GM10248 (cell line): Measurements from ENCODE around the gene SLC35A3.
"Not testable (repeated sequence)": the region's sequence is repeated elsewhere in the genome, so short reads cannot be mapped to it uniquely, and the experiment has no call there.

Experiments
- CTCF ChIA-PET: fragments of 300-600 bp; sonication (Branson Sonifier 250); formaldehyde crosslinking; extraction: SDS; loops from one replicate; lab custom pipeline; 2021; ENCODE audit warnings: antibody characterized with exemption; lab: Yijun Ruan, JAX
- POLR2A ChIA-PET: fragments of 350-650 bp; sonication (Branson Sonifier 250); formaldehyde crosslinking; extraction: SDS; loops from one replicate; lab custom pipeline; 2020; ENCODE audit warnings: antibody characterized with exemption; lab: Yijun Ruan, JAX
- DNase-seq: peaks from one replicate; pipeline ENCODE4 v3.0.0; 2012; ENCODE audit errors: extremely low spot score
- TF ChIP-seq, protein P1 (sequence below): IDR thresholded peaks from 2 replicates; pipeline ENCODE4 v1.5.1; 2012; ENCODE audit warnings: mild to moderate bottlenecking, low read depth; ENCODE audit errors: extremely low read depth, missing control alignments, control extremely low read depth

Gene SLC35A3

DNA sequence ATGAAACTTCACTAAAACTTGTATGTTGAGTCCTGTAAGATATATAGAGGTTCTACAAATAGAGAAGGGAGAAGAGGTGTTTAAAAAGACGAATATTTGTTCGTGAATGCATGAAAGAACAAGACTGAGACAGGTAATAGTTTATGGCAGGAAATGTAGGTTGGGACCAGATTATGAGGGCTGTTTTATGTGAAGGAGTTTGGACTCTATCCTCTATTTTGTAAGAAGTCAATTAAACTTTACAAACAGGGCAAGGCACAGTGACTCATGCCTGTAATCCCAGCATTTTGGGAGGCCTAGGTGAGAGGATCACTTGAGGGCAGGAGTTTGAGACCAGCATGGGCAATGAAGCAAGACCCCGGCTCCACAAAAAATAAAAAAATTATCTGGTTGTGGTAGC, 5.7 kb downstream of the SLC35A3 start:
- DNase-seq: no peak
- POLR2A ChIA-PET: no interaction called here
- TF ChIP-seq, protein P1, sequence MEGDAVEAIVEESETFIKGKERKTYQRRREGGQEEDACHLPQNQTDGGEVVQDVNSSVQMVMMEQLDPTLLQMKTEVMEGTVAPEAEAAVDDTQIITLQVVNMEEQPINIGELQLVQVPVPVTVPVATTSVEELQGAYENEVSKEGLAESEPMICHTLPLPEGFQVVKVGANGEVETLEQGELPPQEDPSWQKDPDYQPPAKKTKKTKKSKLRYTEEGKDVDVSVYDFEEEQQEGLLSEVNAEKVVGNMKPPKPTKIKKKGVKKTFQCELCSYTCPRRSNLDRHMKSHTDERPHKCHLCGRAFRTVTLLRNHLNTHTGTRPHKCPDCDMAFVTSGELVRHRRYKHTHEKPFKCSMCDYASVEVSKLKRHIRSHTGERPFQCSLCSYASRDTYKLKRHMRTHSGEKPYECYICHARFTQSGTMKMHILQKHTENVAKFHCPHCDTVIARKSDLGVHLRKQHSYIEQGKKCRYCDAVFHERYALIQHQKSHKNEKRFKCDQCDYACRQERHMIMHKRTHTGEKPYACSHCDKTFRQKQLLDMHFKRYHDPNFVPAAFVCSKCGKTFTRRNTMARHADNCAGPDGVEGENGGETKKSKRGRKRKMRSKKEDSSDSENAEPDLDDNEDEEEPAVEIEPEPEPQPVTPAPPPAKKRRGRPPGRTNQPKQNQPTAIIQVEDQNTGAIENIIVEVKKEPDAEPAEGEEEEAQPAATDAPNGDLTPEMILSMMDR: no peak
- CTCF ChIA-PET: interaction anchor here (0.8 kb wide), 1 partner anchor 10 kb away, joined by 4 read pairs; no protein-coding TSS in a partner anchor

DNA sequence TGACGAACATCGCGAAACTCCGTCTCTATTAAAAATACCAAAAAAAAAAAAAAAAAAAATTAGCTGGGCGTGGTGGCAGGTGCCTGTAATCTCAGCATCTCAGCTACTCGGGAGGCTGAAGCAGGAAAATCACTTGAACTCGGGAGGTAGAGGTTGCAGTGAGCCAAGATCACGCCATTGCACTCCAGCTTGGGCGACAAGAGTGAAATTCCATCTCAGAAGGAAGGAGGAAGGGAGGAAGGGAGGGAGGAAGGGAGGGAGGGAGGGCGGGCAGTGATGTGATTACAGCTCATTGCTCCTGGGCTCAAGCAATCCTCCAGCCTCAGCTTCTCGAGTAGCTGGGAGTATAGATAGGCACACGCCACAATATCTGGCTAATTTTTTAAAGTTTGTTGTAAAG, 7.5 kb downstream of the SLC35A3 start:
- POLR2A ChIA-PET: interaction anchor here (1.2 to 1.4 kb wide), 2 partner anchors 9 to 36 kb away, joined by 4 to 6 read pairs; no protein-coding TSS in a partner anchor
- CTCF ChIA-PET, DNase-seq: not testable (repeated sequence)

DNA sequence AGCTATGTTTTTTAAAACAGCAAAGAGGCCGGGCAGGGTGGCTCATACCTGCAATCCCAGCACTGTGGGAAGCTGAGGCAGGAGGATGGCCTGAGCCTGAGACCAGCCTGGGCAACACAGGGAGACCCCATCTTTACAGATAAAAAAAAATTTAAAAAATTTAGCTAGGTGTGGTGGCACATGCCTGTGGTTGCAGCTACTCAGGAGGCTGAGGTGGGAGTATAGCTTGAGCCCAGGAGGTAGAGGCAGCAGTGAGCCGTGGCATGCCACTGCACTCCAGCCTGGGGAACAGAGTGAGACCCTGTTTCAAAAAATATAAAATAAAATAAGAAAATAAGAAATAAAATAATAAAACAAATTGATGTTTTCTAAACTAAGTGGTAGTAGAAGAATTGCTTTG, 8.4 kb downstream of the SLC35A3 start:
- no peak for DNase-seq
- ChIA-PET CTCF (no interaction called here), POLR2A (interaction anchor here (1.4 kb wide), 1 partner anchor 8 kb away, joined by 6 read pairs; no protein-coding TSS in a partner anchor)
- TF ChIP-seq, protein P1: no peak

DNA sequence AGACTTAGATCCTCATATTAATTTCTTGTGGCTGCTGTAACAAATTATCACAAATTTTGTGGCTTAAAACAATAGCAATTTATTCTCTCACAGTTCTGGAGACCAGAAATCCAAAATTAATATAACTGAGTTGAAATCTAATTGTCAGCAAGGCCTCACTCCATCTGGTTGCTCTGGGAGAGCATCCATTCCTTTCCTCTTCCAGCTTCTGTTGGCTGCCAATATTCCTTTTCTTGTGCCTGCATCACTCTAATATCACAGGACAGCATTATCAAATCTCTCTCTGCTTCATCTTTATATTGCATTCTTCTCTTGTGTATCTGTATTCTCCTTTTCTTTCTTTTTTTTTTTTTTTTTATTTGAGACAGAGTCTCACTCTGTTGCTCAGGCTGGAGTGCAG, 9.3 kb downstream of the SLC35A3 start:
- TF ChIP-seq, protein P1: no peak
- ChIA-PET POLR2A (interaction anchor here (0.7 kb wide), 1 partner anchor 59 kb away, joined by 3 read pairs; no protein-coding TSS in a partner anchor), CTCF (no interaction called here)
- DNase-seq: no peak

DNA sequence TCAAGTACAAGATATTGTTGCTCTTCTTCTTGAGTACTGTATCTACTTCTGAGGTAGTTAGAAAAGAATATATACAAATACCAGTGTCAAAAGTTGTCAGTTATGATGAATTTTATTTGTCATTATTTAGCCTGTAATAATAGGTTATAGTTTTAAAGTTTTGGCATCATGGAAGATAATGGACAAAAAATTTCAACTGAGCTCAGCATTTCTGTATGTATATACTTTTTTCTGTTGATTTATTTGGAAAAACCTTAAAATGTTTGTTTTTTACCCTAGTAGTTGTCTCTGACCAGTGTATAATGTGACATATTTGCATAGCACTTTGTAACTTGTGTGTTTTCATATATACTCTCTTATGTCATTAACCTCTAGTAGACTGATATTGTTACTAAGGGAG, 11.1 kb downstream of the SLC35A3 start:
- POLR2A ChIA-PET: no interaction called here
- TF ChIP-seq, protein P1: no peak
- no peak for DNase-seq
- CTCF ChIA-PET: interaction anchor here (0.7 to 1.4 kb wide), 3 partner anchors 8 to 48 kb away, joined by 3 read pairs; partner anchors contain the start of gene SLC35A3

DNA sequence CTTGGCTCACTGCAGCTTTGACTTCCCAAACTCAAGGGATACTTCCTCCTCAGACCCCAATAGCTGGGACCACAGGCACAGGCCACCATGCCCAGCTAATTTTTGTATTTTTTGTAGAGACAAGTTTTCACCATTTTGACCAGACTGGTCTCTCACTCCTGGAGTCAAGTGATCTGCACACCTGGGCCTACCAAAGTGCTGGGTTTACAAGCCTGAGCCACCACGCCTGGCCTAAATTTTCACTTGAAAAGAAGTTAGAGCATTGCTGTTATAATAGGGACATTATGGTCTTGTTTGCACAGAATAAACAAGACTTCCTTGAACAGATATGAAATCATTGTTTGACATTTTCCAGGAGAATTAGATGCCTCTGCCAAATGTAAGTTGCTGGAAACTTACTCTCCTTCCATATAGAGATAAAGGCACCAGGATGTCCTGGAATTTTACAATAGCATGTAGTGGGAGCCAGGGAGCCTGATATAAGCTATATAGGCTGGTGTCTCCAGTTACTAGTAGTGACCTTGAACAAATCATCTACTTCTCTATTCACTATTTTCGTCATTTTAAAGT, 16.9 kb downstream of the SLC35A3 start:
- ChIA-PET POLR2A (interaction anchor here (1.4 kb wide), 1 partner anchor 9 kb away, joined by 6 read pairs; no protein-coding TSS in a partner anchor), CTCF (interaction anchor here (1.0 kb wide), 1 partner anchor 13 kb away, joined by 3 read pairs; no protein-coding TSS in a partner anchor)
- no peak for DNase-seq
- TF ChIP-seq, protein P1: no peak

DNA sequence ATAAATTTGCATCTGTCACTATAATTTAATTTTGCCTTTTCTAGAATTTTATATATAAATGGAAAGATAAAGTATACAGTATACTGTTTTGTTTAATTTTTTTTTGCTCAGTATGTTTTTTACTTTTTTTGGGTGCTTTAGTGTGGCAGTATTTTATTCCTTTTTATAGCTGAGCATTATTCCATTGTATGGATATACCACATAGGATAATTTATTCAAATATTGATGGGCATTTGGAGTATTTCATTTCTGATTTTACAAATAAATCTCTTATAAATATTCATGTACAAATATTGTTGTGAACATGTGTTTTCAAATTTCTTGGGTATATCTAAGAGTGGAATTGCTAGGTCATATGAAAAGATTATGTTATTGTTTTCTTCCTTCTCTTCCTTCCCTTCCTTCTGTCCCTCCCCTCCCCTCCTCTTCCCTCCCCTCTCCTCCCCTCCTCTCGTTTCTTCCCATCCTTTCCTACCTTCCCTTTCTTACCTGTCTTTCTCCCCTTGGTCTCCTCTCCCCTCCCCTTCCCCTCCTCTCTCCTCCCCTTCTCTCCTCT, 18.5 kb downstream of the SLC35A3 start:
- ChIA-PET CTCF (interaction anchor here (1.1 kb wide), 1 partner anchor 15 kb away, joined by 4 read pairs; no protein-coding TSS in a partner anchor), POLR2A (no interaction called here)
- DNase-seq: no peak
- TF ChIP-seq, protein P1: no peak
